BLaER1 treated with 17β-estradiol and CSF1 and Interleukin-3, amounts not matched to agents 10 nM and 100 nM (cell line): ENCODE results near the gene CNKSR2.

Source experiments
- H3K27ac ChIP-seq, 11 experiments: shearing (Covaris generic); formaldehyde crosslinking; 2 replicates each; pipeline ENCODE4 v1.8.1; 2022
- H3K27me3 ChIP-seq, 11 experiments: shearing (Covaris generic); formaldehyde crosslinking; 2 replicates each; pipeline ENCODE4 v1.8.1; 2022
- H3K36me3 ChIP-seq, 11 experiments: shearing (Covaris generic); formaldehyde crosslinking; 2 replicates each; pipeline ENCODE4 v1.8.1; 2022
- H3K4me1 ChIP-seq, 10 experiments: shearing (Covaris generic); formaldehyde crosslinking; 2 replicates each; pipeline ENCODE4 v1.8.1; 2022
- H3K4me2 ChIP-seq, 11 experiments: shearing (Covaris generic); formaldehyde crosslinking; 2 replicates each; pipeline ENCODE4 v1.8.1; 2022
- H3K4me3 ChIP-seq, 10 experiments: shearing (Covaris generic); formaldehyde crosslinking; 2 replicates each; pipeline ENCODE4 v1.8.1; 2022
- H3K9ac ChIP-seq, 11 experiments: shearing (Covaris generic); formaldehyde crosslinking; 2 replicates each; pipeline ENCODE4 v1.8.1; 2022
- H3K9me3 ChIP-seq, 11 experiments: shearing (Covaris generic); formaldehyde crosslinking; replicated peaks in 1 of 11; 2 replicates each; pipeline ENCODE4 v1.8.1; 2022
- H4K20me1 ChIP-seq, 11 experiments: shearing (Covaris generic); formaldehyde crosslinking; 2 replicates each; pipeline ENCODE4 v1.8.1; 2022
- Cebpa-rat ChIP-seq, 11 experiments: shearing (Covaris generic); IDR thresholded peaks; 2 replicates each; pipeline ENCODE4 v1.8.1; 2022

Gene CNKSR2

GRCh38 chrX:21412029-21412428 lies 37.8 kb downstream of the CNKSR2 start:
- Histone ChIP-seq H3K9ac (no peak overlapping the region), H3K27me3 (no peaks in the 10 kb centered on the region), H3K36me3 (no peaks in the 10 kb centered on the region; a peak in 1 of 22 replicates), H3K27ac (no peak overlapping the region), H3K4me2 (no peak overlapping the region), H3K4me3 (no peak overlapping the region), H3K4me1 (no peaks in the 10 kb centered on the region), H3K9me3 (peaks cover 0 to 14% (median 6%) of the 10 kb centered on the region in 11 experiments; a peak in 6 of 22 replicates), H4K20me1 (no peaks in the 10 kb centered on the region)
- no peak for TF ChIP-seq Cebpa-rat (IDR thresholded peaks at IDR 0.05)

- no peak for TF ChIP-seq Cebpa-rat (IDR thresholded peaks at IDR 0.05)
- Histone ChIP-seq H3K27me3 (no peaks in the 10 kb centered on the region), H3K9me3 (peaks cover 0 to 23% (median 7%) of the 10 kb centered on the region in 11 experiments; a peak in 11 of 22 replicates), H3K9ac (no peak overlapping the region), H3K27ac (no peak overlapping the region), H3K4me2 (no peak overlapping the region), H3K36me3 (no peaks in the 10 kb centered on the region; a peak in 1 of 22 replicates), H3K4me1 (no peaks in the 10 kb centered on the region), H3K4me3 (no peak overlapping the region), H4K20me1 (no peaks in the 10 kb centered on the region)
Measured at GRCh38 chrX:21412883-21413282, 38.7 kb downstream of the CNKSR2 start.

GRCh38 chrX:21427086-21427485 lies 52.9 kb downstream of the CNKSR2 start:
- no peak overlapping the region for H3K9ac ChIP-seq
- H3K4me1 ChIP-seq, result no peaks in the 10 kb centered on the region
- H3K27me3 ChIP-seq, result no peaks in the 10 kb centered on the region

GRCh38 chrX:21437036-21437435 lies 62.8 kb downstream of the CNKSR2 start:
- H3K4me1 ChIP-seq, result peaks cover 5 to 26% (median 18%) of the 10 kb centered on the region in 10 experiments; a peak in 19 of 20 replicates
- no peaks in the 10 kb centered on the region for H3K36me3 ChIP-seq
- no peaks in the 10 kb centered on the region for H3K27me3 ChIP-seq
- TF ChIP-seq Cebpa-rat (IDR thresholded peaks at IDR 0.05), result no peak
- peaks cover 0 to 6% (median 0%) of the 10 kb centered on the region in 11 experiments; a peak in 2 of 22 replicates for H3K9me3 ChIP-seq
- no peak overlapping the region for H3K4me3 ChIP-seq
- no peak overlapping the region for H3K9ac ChIP-seq
- H3K4me2 ChIP-seq, result no peak overlapping the region
- no peaks in the 10 kb centered on the region for H4K20me1 ChIP-seq
- peak overlapping the region in 7 of 11 experiments; percentile 23 to 87 (median 81); a peak in 7 of 22 replicates for H3K27ac ChIP-seq

More at GRCh38 chrX:21427086-21427485, 52.9 kb downstream of the CNKSR2 start:
- H3K27ac ChIP-seq, result no peak overlapping the region
- TF ChIP-seq Cebpa-rat (IDR thresholded peaks at IDR 0.05), result no peak
- H3K36me3 ChIP-seq, result no peaks in the 10 kb centered on the region
- no peaks in the 10 kb centered on the region for H4K20me1 ChIP-seq
- no peaks in the 10 kb centered on the region for H3K9me3 ChIP-seq
- no peak overlapping the region for H3K4me2 ChIP-seq
- H3K4me3 ChIP-seq, result no peak overlapping the region

- Histone ChIP-seq H3K27ac (peak overlapping the region in 9 of 11 experiments; percentile 64 to 87 (median 81); a peak in 18 of 22 replicates), H3K4me2 (peak overlapping the region in 10 of 11 experiments; percentile 13 to 74 (median 58); a peak in 18 of 22 replicates), H3K27me3 (no peaks in the 10 kb centered on the region), H3K4me3 (peak overlapping the region in 2 of 10 experiments; percentile 20 to 24; a peak in 5 of 20 replicates), H4K20me1 (no peaks in the 10 kb centered on the region), H3K9ac (peak overlapping the region in 5 of 11 experiments; percentile 14 to 59 (median 40); a peak in 6 of 22 replicates), H3K4me1 (peaks cover 5 to 26% (median 18%) of the 10 kb centered on the region in 10 experiments; a peak in 19 of 20 replicates), H3K36me3 (no peaks in the 10 kb centered on the region), H3K9me3 (peaks cover 0 to 6% (median 0%) of the 10 kb centered on the region in 11 experiments; a peak in 2 of 22 replicates)
- no peak for TF ChIP-seq Cebpa-rat (IDR thresholded peaks at IDR 0.05)
Measured at GRCh38 chrX:21438792-21439191, 64.6 kb downstream of the CNKSR2 start.

- no peak overlapping the region for H3K9ac ChIP-seq
- peaks cover 0 to 6% (median 0%) of the 10 kb centered on the region in 11 experiments; a peak in 2 of 22 replicates for H3K9me3 ChIP-seq
- H3K27ac ChIP-seq, result no peak overlapping the region; a peak in 1 of 22 replicates
- no peaks in the 10 kb centered on the region for H4K20me1 ChIP-seq
- H3K4me2 ChIP-seq, result no peak overlapping the region
- no peaks in the 10 kb centered on the region for H3K36me3 ChIP-seq
- H3K4me1 ChIP-seq, result peaks cover 5 to 26% (median 18%) of the 10 kb centered on the region in 10 experiments; a peak in 19 of 20 replicates
- H3K4me3 ChIP-seq, result no peak overlapping the region
- no peak for TF ChIP-seq Cebpa-rat (IDR thresholded peaks at IDR 0.05)
- no peaks in the 10 kb centered on the region for H3K27me3 ChIP-seq
Measured at GRCh38 chrX:21440911-21441310, 66.7 kb downstream of the CNKSR2 start.

GRCh38 chrX:21457718-21458117 lies 83.5 kb downstream of the CNKSR2 start:
- no peaks in the 10 kb centered on the region for H3K4me1 ChIP-seq
- peaks cover 0 to 4% (median 0%) of the 10 kb centered on the region in 11 experiments; a peak in 1 of 22 replicates for H3K9me3 ChIP-seq
- no peak overlapping the region for H3K4me3 ChIP-seq
- H3K27ac ChIP-seq, result no peak overlapping the region
- H4K20me1 ChIP-seq, result no peaks in the 10 kb centered on the region
- no peaks in the 10 kb centered on the region for H3K27me3 ChIP-seq
- no peak overlapping the region for H3K4me2 ChIP-seq
- TF ChIP-seq Cebpa-rat (IDR thresholded peaks at IDR 0.05), result no peak
- H3K36me3 ChIP-seq, result no peaks in the 10 kb centered on the region
- no peak overlapping the region for H3K9ac ChIP-seq

- H3K4me3 ChIP-seq, result no peak overlapping the region
- H4K20me1 ChIP-seq, result no peaks in the 10 kb centered on the region
- no peaks in the 10 kb centered on the region for H3K27me3 ChIP-seq
- no peak overlapping the region for H3K9ac ChIP-seq
- no peaks in the 10 kb centered on the region for H3K36me3 ChIP-seq
- no peaks in the 10 kb centered on the region for H3K4me1 ChIP-seq
- no peak overlapping the region for H3K27ac ChIP-seq
- H3K4me2 ChIP-seq, result no peak overlapping the region
- H3K9me3 ChIP-seq, result no peaks in the 10 kb centered on the region
- TF ChIP-seq Cebpa-rat (IDR thresholded peaks at IDR 0.05), result no peak
Measured at GRCh38 chrX:21469071-21469470, 94.9 kb downstream of the CNKSR2 start.

- Histone ChIP-seq H3K4me1 (peaks cover 0 to 4% (median 0%) of the 10 kb centered on the region in 10 experiments; a peak in 3 of 20 replicates), H3K27ac (no peak overlapping the region), H3K36me3 (no peaks in the 10 kb centered on the region), H4K20me1 (no peaks in the 10 kb centered on the region), H3K4me2 (no peak overlapping the region), H3K27me3 (no peaks in the 10 kb centered on the region), H3K9ac (no peak overlapping the region), H3K9me3 (no peaks in the 10 kb centered on the region), H3K4me3 (no peak overlapping the region)
- TF ChIP-seq Cebpa-rat (IDR thresholded peaks at IDR 0.05), result no peak
Measured at GRCh38 chrX:21476909-21477308, 102.7 kb downstream of the CNKSR2 start.

- H3K27me3 ChIP-seq, result no peaks in the 10 kb centered on the region
- H3K9ac ChIP-seq, result no peak overlapping the region
- no peaks in the 10 kb centered on the region for H3K9me3 ChIP-seq
- H3K4me2 ChIP-seq, result no peak overlapping the region
- H3K4me3 ChIP-seq, result no peak overlapping the region
- no peaks in the 10 kb centered on the region for H3K36me3 ChIP-seq
- peaks cover 0 to 4% (median 0%) of the 10 kb centered on the region in 10 experiments; a peak in 3 of 20 replicates for H3K4me1 ChIP-seq
- no peak for TF ChIP-seq Cebpa-rat (IDR thresholded peaks at IDR 0.05)
- no peak overlapping the region for H3K27ac ChIP-seq
- no peaks in the 10 kb centered on the region for H4K20me1 ChIP-seq
Measured at GRCh38 chrX:21479695-21480270, 105.6 kb downstream of the CNKSR2 start.
